Small intestine (tissue), 7 donors: Measurements from ENCODE around the gene COX10. TPM values are rescaled to one million over a fixed set of nuclear protein-coding genes. Genes with fewer than 3 reads are reported as not detected.

Source experiments
- DNase-seq, 2 donors: peaks; one replicate each; pipeline versions ENCODE4 v3.0.0 to v3.0.0-alpha.2; 2013
- FAIRE-seq: peaks from 2 replicates; lab custom pipeline; 2012; peaks lifted over from hg19 to GRCh38; lab: Jason Lieb, UNC
- H3K27ac ChIP-seq, 3 donors: one replicate each; pipeline ENCODE4 v1.5.1; 2013; ENCODE audit warnings: low read length in 2 of 3, mild to moderate bottlenecking in 2 of 3, control low read depth in 1 of 3, inconsistent platforms in 1 of 3, low read depth in 1 of 3, moderate library complexity in 1 of 3
- H3K27me3 ChIP-seq, 3 donors: one replicate each; pipeline ENCODE4 v1.6.1; 2013; ENCODE audit warnings: low read length in 3 of 3, inconsistent platforms in 1 of 3; ENCODE audit not compliant: control insufficient read depth in 3 of 3, insufficient read depth in 3 of 3
- H3K36me3 ChIP-seq, 3 donors: one replicate each; pipeline ENCODE4 v1.6.1; 2013; ENCODE audit warnings: low read length in 3 of 3, inconsistent platforms in 1 of 3, low read depth in 1 of 3, mild to moderate bottlenecking in 1 of 3, moderate library complexity in 1 of 3; ENCODE audit not compliant: control insufficient read depth in 3 of 3, insufficient read depth in 2 of 3
- H3K4me1 ChIP-seq, 3 donors: one replicate each; pipeline ENCODE4 v1.6.1; 2013; ENCODE audit warnings: low read length in 2 of 3, inconsistent platforms in 1 of 3, low read depth in 1 of 3, mild to moderate bottlenecking in 1 of 3, moderate library complexity in 1 of 3; ENCODE audit not compliant: control insufficient read depth in 3 of 3, insufficient read depth in 2 of 3
- H3K4me3 ChIP-seq, 3 donors: one replicate each; pipeline ENCODE4 v1.5.1; 2013; ENCODE audit warnings: low read length in 3 of 3, control low read depth in 1 of 3, inconsistent platforms in 1 of 3, low read depth in 1 of 3, mild to moderate bottlenecking in 1 of 3, moderate library complexity in 1 of 3
- H3K9me3 ChIP-seq, 2 donors: one replicate each; pipeline ENCODE4 v1.6.1; 2013; ENCODE audit warnings: low read depth in 1 of 2, low read length in 1 of 2; ENCODE audit not compliant: control insufficient read depth in 2 of 2, insufficient read depth in 1 of 2
- whole genome bisulfite sequencing, 3 donors: extraction: QIAGEN DNeasy Blood & Tissue Kit; methylation state at CpG; one replicate each; pipeline ENCODE4 v1.1.7; 2013; 5-methylcytosine and 5-hydroxymethylcytosine counted together
- polyA plus RNA-seq, 4 donors: library from polyadenylated mRNA; stranded (reverse) in 3 of 4; unstranded in 1 of 4; fragments of 200-250 nt in 3 of 4; fragments of 120-200 nt in 1 of 4; gene quantifications; one replicate each; pipeline versions ENCODE4 v1.2.1 to v1.2.3, GENCODE V29; 2013
- donor health status: healthy with polysubstance abuse.
- donor health status: control.
- donor health status: control.
- donor health status: Bipolar disorder and iron deficiency.
- donor health status: healthy.

COX10 gene
- polyA plus RNA-seq, 4 donors: 10.8 to 18.1 (median 16.2) TPM

DNA sequence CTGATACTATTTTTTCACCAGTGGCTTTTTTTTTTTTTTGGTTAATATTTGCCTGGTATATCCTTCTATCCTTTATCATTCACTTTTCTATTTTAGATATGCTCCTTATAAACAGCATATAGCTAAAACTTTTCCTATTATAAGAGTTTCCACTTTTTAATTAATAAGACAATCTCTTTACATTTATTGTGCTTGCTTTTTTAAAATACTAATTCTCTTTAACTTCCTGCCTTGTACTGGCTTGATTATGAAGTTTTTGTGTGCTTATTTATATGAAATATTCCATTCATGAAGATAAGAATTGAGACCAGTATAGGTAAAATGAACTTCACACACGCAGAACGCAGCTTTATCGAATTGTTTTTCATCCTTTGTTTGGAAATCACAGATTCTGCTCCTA is 176.3 kb downstream of the COX10 start:
- FAIRE-seq (no peak), DNase-seq (no peak)
- Histone ChIP-seq H3K4me3 (no peak overlapping the region), H3K27me3 (peaks cover 0 to 3% (median 0%) of the 10 kb centered on the region in 3 donors), H3K4me1 (no peaks in the 10 kb centered on the region), H3K27ac (no peak overlapping the region), H3K36me3 (no peaks in the 10 kb centered on the region), H3K9me3 (no peaks in the 10 kb centered on the region)
- WGBS, 3 donors: 82 to 90% (median 88%) methylated on average over 3 of the region's 3 CpGs

Other genes with a start within 250 kb of the COX10 start
- under 1 TPM in 1 of 4 donors, not detected in 3; 0.40 TPM for gene CDRT15, start 167.4 kb downstream of the COX10 start, polyA plus RNA-seq
- gene HS3ST3B1, start 231.6 kb downstream of the COX10 start, polyA plus RNA-seq: 1 to 10 TPM in 1 of 4 donors, under 1 TPM in 3; 0.22 to 1.4 (median 0.70) TPM